Measurements from ENCODE around the gene FAM98A. TPM values are rescaled to one million over a fixed set of nuclear protein-coding genes. Genes with fewer than 3 reads are reported as not detected.

FAM98A gene
- total RNA-seq, 1 experiment from 2014 or later = 70.9 TPM

GRCh38 chr2:33581872-33582271 lies 17.2 kb downstream of the FAM98A start:
- Histone ChIP-seq H2AFZ (ENCODE audit: low read length) (no peak overlapping the region), H3K27ac (ENCODE audit: insufficient read length, low read depth, low read length) (no peak overlapping the region), H3K14ac (ENCODE audit: insufficient read depth, low read length) (no peak overlapping the region), H3K4me1 (ENCODE audit: insufficient read depth, low read length) (peaks cover 2% of the 10 kb centered on the region; the same call in 1 of the 2 replicates), H3T11ph (ENCODE audit: low read length) (no peak overlapping the region), H3K4ac (ENCODE audit: low read depth, low read length) (no peak overlapping the region), H3K9ac (ENCODE audit: extremely low read depth, insufficient read length, low read length) (no peak overlapping the region), H2BK120ac (ENCODE audit: low read depth, low read length, poor library complexity, severe bottlenecking) (no peak overlapping the region), H3K56ac (ENCODE audit: insufficient read length, low read depth, low read length) (no peak overlapping the region), H3K18ac (ENCODE audit: insufficient read length, low read depth, low read length) (no peak overlapping the region), H2BK5ac (ENCODE audit: insufficient read length, low read length) (no peak overlapping the region), H3K23ac (ENCODE audit: insufficient read length, low read depth, low read length) (no peak overlapping the region), H2BK20ac (ENCODE audit: low read depth, low read length, poor library complexity, severe bottlenecking) (no peak overlapping the region), H2BK15ac (ENCODE audit: low read depth, low read length) (no peak overlapping the region), H2AK5ac (ENCODE audit: insufficient read length, low read length) (no peak overlapping the region), H4K8ac (replicated peaks; ENCODE audit: insufficient read length, low read depth, low read length) (no peak overlapping the region), H4K20me1 (ENCODE audit: control insufficient read depth, insufficient read depth, insufficient read length) (no peaks in the 10 kb centered on the region), H4K5ac (ENCODE audit: insufficient read length, low read depth, low read length) (no peak overlapping the region), H3K23me2 (ENCODE audit: insufficient read length, low read depth, low read length, poor library complexity, severe bottlenecking) (no peaks in the 10 kb centered on the region), H3K4me2 (ENCODE audit: insufficient read depth, insufficient read length, low read length) (no peak overlapping the region), H3K27me3 (ENCODE audit: insufficient read depth, low read length) (no peaks in the 10 kb centered on the region), H2BK12ac (ENCODE audit: insufficient read length, low read depth, low read length) (no peak overlapping the region), H4K91ac (ENCODE audit: insufficient read length, low read depth, low read length) (no peak overlapping the region), H3K79me1 (ENCODE audit: insufficient read depth, low read depth, low read length, poor library complexity, severe bottlenecking) (peaks cover 3% of the 10 kb centered on the region), H3K9me3 (ENCODE audit: control insufficient read depth, low read depth, low read length) (no peaks in the 10 kb centered on the region), H3K79me2 (ENCODE audit: insufficient read depth, low read length) (no peaks in the 10 kb centered on the region)
- H3K4me1 Mint-ChIP-seq = peaks cover 46 to 53% of the 10 kb centered on the region in 2 experiments
- peaks cover 21 to 31% (median 24%) of the 10 kb centered on the region in 3 experiments; a peak in 6 of 7 replicates for H3K36me3 Mint-ChIP-seq (ENCODE audit: insufficient read depth in 1 of 3, low read depth in 3 of 3)
- H3K27ac Mint-ChIP-seq = peak overlapping the region; percentile 2 to 62 (median 59); a peak in 4 of 7 replicates
- no peak for DNase-seq
- H3K4me3 Mint-ChIP-seq = no peak overlapping the region
- peaks cover 0 to 4% of the 10 kb centered on the region in 2 experiments; a peak in 1 of 5 replicates for H3K9me3 Mint-ChIP-seq
- no CpG with 5 or more reads among the region's 5 CpGs for WGBS (ENCODE audit: extremely low coverage, insufficient read length, low lambda C conversion rate)
- no peak for TF ChIP-seq CTCF (conservative IDR thresholded peaks at IDR 0.05)
- no peaks in the 10 kb centered on the region for H3K27me3 Mint-ChIP-seq (ENCODE audit: low read depth)
